PC-9 (cell line): ENCODE data around the gene ROCK1. TPM values are rescaled to one million over a fixed set of nuclear protein-coding genes. Genes with fewer than 3 reads are reported as not detected.

ENCODE experiments used
- BruUV-seq: library from RNA; stranded (reverse); fragments of 400-500 nt; replicated peaks from 2 replicates; lab custom pipeline; 2021; lab: Mats Ljungman, UMichigan
- CTCF ChIA-PET: fragments of 300-600 bp; sonication (Branson Sonifier 250); formaldehyde crosslinking; loops from one replicate; lab custom pipeline; 2022; ENCODE audit warnings: antibody characterized with exemption; lab: Charles Lee
- POLR2A ChIA-PET: fragments of 300-600 bp; sonication (Branson Sonifier 250); formaldehyde crosslinking; loops from one replicate; lab custom pipeline; 2022; ENCODE audit warnings: antibody characterized with exemption; ENCODE audit not compliant: unreplicated experiment; lab: Charles Lee
- DNase-seq, 2 experiments: peaks; one replicate each; pipeline versions ENCODE4 v3.0.0 to v3.0.0-alpha.2; 2015 to 2022; ENCODE audit warnings: mixed read lengths in 1 of 2
- H2AFZ ChIP-seq: fragments of 200-600 bp; sonication (generic); 2 replicates; pipeline ENCODE4 v1.8.1; 2017; ENCODE audit warnings: antibody characterized with exemption
- H3F3A ChIP-seq: fragments of 200-600 bp; sonication (generic); 2 replicates; pipeline ENCODE4 v1.8.1; 2017; ENCODE audit warnings: antibody characterized with exemption, mild to moderate bottlenecking, low read depth; ENCODE audit not compliant: insufficient read depth
- H3K27ac ChIP-seq: fragments of 200-600 bp; sonication (generic); 2 replicates; pipeline ENCODE4 v1.6.1; 2016; ENCODE audit warnings: mixed run types
- H3K27me3 ChIP-seq: fragments of 200-600 bp; sonication (generic); 2 replicates; pipeline ENCODE4 v1.6.1; 2016; ENCODE audit warnings: low read depth, mixed run types; ENCODE audit not compliant: insufficient read depth
- H3K36me3 ChIP-seq: fragments of 200-600 bp; sonication (generic); 2 replicates; pipeline ENCODE4 v1.6.1; 2016; ENCODE audit warnings: low read depth, mixed run types
- H3K4me1 ChIP-seq: fragments of 200-600 bp; sonication (generic); replicated peaks from 2 replicates; pipeline ENCODE4 v1.6.1; 2016; ENCODE audit warnings: mixed run types; ENCODE audit not compliant: insufficient read depth
- H3K4me2 ChIP-seq: fragments of 200-600 bp; sonication (generic); 2 replicates; pipeline ENCODE4 v1.6.1; 2017; ENCODE audit warnings: mixed run types
- H3K4me3 ChIP-seq: fragments of 200-600 bp; sonication (generic); 2 replicates; pipeline ENCODE4 v1.6.1; 2016; ENCODE audit warnings: mixed run types
- H3K79me2 ChIP-seq: fragments of 200-600 bp; sonication (generic); 2 replicates; pipeline ENCODE4 v1.6.1; 2017; ENCODE audit warnings: low read depth, mixed run types
- H3K9me2 ChIP-seq: fragments of 200-600 bp; sonication (generic); 2 replicates; pipeline ENCODE4 v1.8.1; 2017; ENCODE audit warnings: mild to moderate bottlenecking; ENCODE audit not compliant: insufficient read depth
- H3K9me3 ChIP-seq: fragments of 200-600 bp; sonication (generic); 2 replicates; pipeline ENCODE4 v1.8.1; 2016; ENCODE audit warnings: low read depth; ENCODE audit not compliant: insufficient read depth
- H4K20me1 ChIP-seq: fragments of 200-600 bp; sonication (generic); 2 replicates; pipeline ENCODE4 v1.8.1; 2017; ENCODE audit not compliant: insufficient read depth
- CTCF ChIP-seq: fragments of 200-600 bp; sonication (generic); conservative IDR thresholded peaks from 2 replicates; pipeline ENCODE4 v1.6.1; 2017; ENCODE audit warnings: mixed run types, antibody characterized with exemption, mild to moderate bottlenecking, moderate library complexity
- EZH2 ChIP-seq: fragments of 200-600 bp; sonication (generic); IDR thresholded peaks from 2 replicates; pipeline ENCODE4 v1.8.0; 2017; ENCODE audit warnings: antibody characterized with exemption, low read depth
- intact Hi-C: fragments of 100-400 bp; cut with micrococcal nuclease; formaldehyde crosslinking; loops from one replicate; pipeline ENCODE4 v1.10.0; 2022; ENCODE audit not compliant: unreplicated experiment
- total RNA-seq: library from RNA; stranded (reverse); gene quantifications from 2 replicates; pipeline ENCODE4 v1.2.3, GENCODE V29; 2021

The ROCK1 gene
- total RNA-seq, 1 experiment from 2014 or later, result 26.8 TPM

DNA sequence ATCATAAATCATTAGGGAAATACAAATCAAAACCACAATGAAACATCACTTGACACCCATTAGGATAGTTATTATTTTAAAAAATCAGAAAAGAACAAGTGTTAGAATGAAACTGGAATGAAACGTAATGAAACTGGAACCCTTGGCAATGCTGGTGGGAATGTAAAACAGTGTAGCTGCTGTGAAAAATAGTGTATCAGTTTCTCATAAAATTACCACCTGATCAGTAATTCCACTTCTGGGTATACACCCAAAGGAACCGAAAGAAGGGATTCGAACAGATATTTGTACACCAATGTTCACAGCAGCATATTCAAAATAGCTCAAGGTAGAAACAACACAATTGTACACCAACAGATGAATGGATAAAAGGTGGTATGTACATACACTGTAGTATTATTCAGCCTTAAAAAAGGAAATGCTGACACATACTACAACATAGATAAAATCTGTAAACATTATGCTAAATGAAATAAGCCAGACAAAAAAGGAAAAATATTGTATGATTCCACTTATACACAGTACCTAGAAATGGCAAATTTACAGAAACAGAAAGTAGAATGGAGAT, 27.0 kb downstream of the ROCK1 start:
- Histone ChIP-seq H3K36me3 (no peaks in the 10 kb centered on the region), H3K79me2 (peaks cover 91% of the 10 kb centered on the region), H3K4me3 (no peak overlapping the region), H3K4me1 (no peaks in the 10 kb centered on the region), H3K27me3 (no peaks in the 10 kb centered on the region), H3K27ac (no peak overlapping the region), H3K9me3 (no peaks in the 10 kb centered on the region; the same call in 1 of the 2 replicates), H3K4me2 (no peak overlapping the region), H4K20me1 (no peaks in the 10 kb centered on the region), H3K9me2 (no peaks in the 10 kb centered on the region), H3F3A (no peaks in the 10 kb centered on the region), H2AFZ (no peak overlapping the region)
- ChIA-PET POLR2A (no interaction called here), CTCF (no interaction called here)
- BruUV-seq, result no TSS peak
- intact Hi-C loops, result no loop called here
- DNase-seq, result no peak
- TF ChIP-seq EZH2 (no peak), CTCF (no peak)

DNA sequence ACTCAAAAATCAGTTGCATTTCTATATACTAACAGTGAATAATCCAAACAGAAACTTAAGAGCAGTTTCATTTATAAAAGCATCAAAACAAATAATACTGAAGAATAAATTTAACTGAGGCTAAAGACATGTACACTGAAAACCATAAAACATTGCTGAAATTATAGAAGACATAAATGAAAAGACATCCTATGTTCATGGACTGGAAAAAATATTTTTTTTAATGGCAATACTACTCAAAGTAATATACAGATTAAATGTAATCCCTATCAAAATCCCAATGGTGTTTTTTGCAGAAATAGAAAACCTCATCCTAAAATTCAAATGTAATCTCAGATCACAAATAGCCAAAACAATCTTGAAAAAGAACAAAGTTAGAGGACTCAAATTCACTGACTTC, 28.6 kb downstream of the ROCK1 start:
- no TSS peak for BruUV-seq
- TF ChIP-seq EZH2, result no peak
- TF ChIP-seq CTCF, result no peak
- H3K4me2 ChIP-seq, result no peak overlapping the region
- intact Hi-C loops, result no loop called here
- H3K4me1 ChIP-seq, result no peaks in the 10 kb centered on the region
- CTCF ChIA-PET, result no interaction called here
- no peak overlapping the region for H3K4me3 ChIP-seq
- no peaks in the 10 kb centered on the region for H3K36me3 ChIP-seq
- DNase-seq, result no peak
- H3F3A ChIP-seq, result no peaks in the 10 kb centered on the region
- H3K27me3 ChIP-seq, result no peaks in the 10 kb centered on the region
- no peaks in the 10 kb centered on the region; the same call in 1 of the 2 replicates for H3K9me3 ChIP-seq
- H3K9me2 ChIP-seq, result no peaks in the 10 kb centered on the region
- POLR2A ChIA-PET, result no interaction called here
- H4K20me1 ChIP-seq, result no peaks in the 10 kb centered on the region
- no peak overlapping the region for H3K27ac ChIP-seq
- peaks cover 99% of the 10 kb centered on the region for H3K79me2 ChIP-seq
- no peak overlapping the region for H2AFZ ChIP-seq

- Histone ChIP-seq H4K20me1 (no peaks in the 10 kb centered on the region), H3K36me3 (no peaks in the 10 kb centered on the region), H3K4me3 (no peak overlapping the region), H3F3A (no peaks in the 10 kb centered on the region), H3K4me1 (peaks cover 2% of the 10 kb centered on the region; the same call in 1 of the 2 replicates), H3K27me3 (no peaks in the 10 kb centered on the region), H3K9me2 (no peaks in the 10 kb centered on the region), H3K79me2 (peaks cover 95% of the 10 kb centered on the region), H3K27ac (no peak overlapping the region), H3K9me3 (no peaks in the 10 kb centered on the region; the same call in 1 of the 2 replicates), H3K4me2 (no peak overlapping the region), H2AFZ (no peak overlapping the region)
- no TSS peak for BruUV-seq
- TF ChIP-seq EZH2 (no peak), CTCF (no peak)
- CTCF ChIA-PET, result no interaction called here
- intact Hi-C loops, result no loop called here
- POLR2A ChIA-PET, result interaction anchor here (0.6 kb wide), 1 partner anchor 84 kb away, joined by 9 read pairs; no protein-coding TSS in a partner anchor
- no peak for DNase-seq
Observed at GRCh38 chr18:21081426-21081825, 30.2 kb downstream of the ROCK1 start.
